GDM1 (cell line): ENCODE results near the gene PRR7.
"Not testable (repeated sequence)": the region's sequence is repeated elsewhere in the genome, so short reads cannot be mapped to it uniquely, and the experiment has no call there.

Experiments used
- DNase-seq: peaks from one replicate; lab custom pipeline; 2025; lab: John Stamatoyannopoulos, UW

The PRR7 gene, protein sequence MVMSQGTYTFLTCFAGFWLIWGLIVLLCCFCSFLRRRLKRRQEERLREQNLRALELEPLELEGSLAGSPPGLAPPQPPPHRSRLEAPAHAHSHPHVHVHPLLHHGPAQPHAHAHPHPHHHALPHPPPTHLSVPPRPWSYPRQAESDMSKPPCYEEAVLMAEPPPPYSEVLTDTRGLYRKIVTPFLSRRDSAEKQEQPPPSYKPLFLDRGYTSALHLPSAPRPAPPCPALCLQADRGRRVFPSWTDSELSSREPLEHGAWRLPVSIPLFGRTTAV

GRCh38 chr5:177446200-177447065, at the start of gene PRR7:
Gene PRR7, plus strand, starts transcription at chr5:177446814. Its CDS starts 8,254 bp downstream, at chr5:177455068.
- DNase-seq: peak; percentile 66

- DNase-seq: no peak
Measured at GRCh38 chr5:177397875-177398390, 48.7 kb upstream of the PRR7 start.

GRCh38 chr5:177399997-177400868, 46.4 kb upstream of the PRR7 start, which contains the start of gene PFN3:
Gene PFN3, minus strand, starts transcription at chr5:177400661. Its CDS starts 85 bp downstream, at chr5:177400576.
- DNase-seq: no peak

- no peak for DNase-seq
Measured at GRCh38 chr5:177402271-177403043, 44.2 kb upstream of the PRR7 start.

GRCh38 chr5:177403102-177403791, 43.4 kb upstream of the PRR7 start:
- no peak for DNase-seq

GRCh38 chr5:177403792-177404640, 42.6 kb upstream of the PRR7 start:
- peak; percentile 90 for DNase-seq

DNA sequence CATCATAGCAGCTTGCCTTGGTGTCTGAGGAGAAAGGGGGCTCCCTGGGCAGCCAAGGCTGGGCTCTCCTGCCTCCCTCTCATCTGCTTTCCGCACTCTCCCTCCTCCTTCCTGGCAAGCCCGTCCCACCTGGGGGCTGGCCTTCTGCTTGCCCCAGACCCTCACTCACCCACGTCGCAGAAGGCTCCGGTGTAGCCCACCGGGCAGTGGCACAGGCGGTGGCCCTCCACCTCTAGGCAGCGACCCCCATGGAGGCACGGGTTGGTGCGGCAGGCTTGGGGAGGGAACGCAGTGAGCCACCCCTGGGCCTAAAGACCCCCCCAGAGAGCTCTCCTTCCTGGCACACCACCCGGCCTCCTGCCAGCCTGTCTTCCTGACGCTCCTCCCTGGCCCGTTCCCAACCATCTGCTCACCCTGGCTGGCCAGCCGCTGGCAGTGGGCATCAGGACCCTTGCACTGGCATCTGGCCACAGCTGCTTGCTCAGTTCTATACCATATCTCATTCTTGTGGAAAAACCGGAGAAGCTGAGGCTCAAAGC, 41.9 kb upstream of the PRR7 start:
- no peak for DNase-seq

GRCh38 chr5:177405312-177405711, 41.3 kb upstream of the PRR7 start:
- DNase-seq: no peak

DNA sequence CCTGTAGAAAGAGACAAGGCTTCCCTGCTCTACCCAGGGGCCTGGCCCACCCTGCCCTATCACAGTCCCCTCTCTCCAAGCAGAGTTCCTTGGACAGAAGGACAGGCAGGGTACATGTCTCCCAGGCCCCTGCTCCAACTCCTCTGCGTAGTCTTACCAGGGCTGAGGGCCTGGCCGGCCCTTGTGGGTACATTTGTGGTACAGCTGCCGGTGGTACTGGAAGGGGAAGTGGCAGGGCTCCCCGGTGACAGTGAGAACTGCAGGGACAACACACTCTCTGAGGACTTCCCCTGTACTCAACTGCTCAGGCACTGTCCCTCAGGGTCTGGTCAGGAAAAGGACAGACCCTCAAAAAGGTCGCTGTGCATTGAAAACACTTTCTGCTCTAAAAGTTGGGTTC, 40.8 kb upstream of the PRR7 start:
- peak; percentile 81 for DNase-seq

- DNase-seq: no peak
Measured at GRCh38 chr5:177409043-177409801, 37.4 kb upstream of the PRR7 start, which contains the start of gene F12. Gene F12, minus strand, starts transcription at chr5:177409564. Its CDS starts 37 bp downstream, at chr5:177409527.

GRCh38 chr5:177410575-177410974, 36.0 kb upstream of the PRR7 start:
- no peak for DNase-seq

- DNase-seq: no peak
Measured at GRCh38 chr5:177412603-177413233, 33.9 kb upstream of the PRR7 start.

DNA sequence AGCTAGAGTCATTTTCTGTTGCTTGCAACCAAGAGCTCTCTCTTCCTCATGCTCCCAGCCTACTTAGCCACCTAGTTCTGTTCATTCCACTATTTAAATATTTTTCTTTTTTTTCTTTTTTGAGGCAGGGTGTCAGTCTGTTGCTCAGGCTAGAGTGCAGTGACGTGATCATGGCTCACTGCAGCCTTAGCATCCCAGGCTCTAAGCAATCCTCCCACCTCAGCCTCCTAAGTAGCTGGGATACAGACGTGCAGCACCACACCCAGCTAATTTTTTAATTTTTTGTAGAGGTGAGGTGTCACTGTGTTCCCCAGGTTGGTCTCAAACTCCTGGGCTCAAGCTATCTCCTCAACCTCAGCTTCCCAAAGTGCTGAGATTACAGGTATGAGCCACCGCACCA, 32.1 kb upstream of the PRR7 start:
- DNase-seq: no peak

DNA sequence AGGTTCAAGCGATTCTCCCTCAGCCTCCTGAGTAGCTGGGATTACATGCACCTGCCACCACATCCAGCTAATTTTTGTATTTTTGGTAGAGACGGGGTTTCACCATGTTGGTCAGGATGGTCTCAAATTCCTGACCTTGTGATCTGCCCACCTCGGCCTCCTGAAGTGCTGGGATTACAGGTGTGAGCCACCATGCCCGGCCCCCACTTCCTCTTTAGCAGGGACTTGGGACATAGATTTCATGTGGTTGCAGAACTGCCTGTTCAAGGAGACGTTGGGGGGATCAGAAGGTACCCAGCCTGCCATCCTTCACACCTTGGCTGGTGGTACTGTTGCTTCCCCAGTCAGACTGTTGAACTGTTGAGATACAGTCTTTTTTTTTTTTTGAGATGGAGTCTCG, 29.5 kb upstream of the PRR7 start:
- not testable (repeated sequence) for DNase-seq

- no peak for DNase-seq
Measured at GRCh38 chr5:177419046-177419445, 27.6 kb upstream of the PRR7 start.

GRCh38 chr5:177420472-177420871, 26.1 kb upstream of the PRR7 start:
- not testable (repeated sequence) for DNase-seq

- no peak for DNase-seq
Measured at GRCh38 chr5:177421062-177421798, 25.4 kb upstream of the PRR7 start.
